ENCODE measurements around the gene ADAMTSL3.

DNA sequence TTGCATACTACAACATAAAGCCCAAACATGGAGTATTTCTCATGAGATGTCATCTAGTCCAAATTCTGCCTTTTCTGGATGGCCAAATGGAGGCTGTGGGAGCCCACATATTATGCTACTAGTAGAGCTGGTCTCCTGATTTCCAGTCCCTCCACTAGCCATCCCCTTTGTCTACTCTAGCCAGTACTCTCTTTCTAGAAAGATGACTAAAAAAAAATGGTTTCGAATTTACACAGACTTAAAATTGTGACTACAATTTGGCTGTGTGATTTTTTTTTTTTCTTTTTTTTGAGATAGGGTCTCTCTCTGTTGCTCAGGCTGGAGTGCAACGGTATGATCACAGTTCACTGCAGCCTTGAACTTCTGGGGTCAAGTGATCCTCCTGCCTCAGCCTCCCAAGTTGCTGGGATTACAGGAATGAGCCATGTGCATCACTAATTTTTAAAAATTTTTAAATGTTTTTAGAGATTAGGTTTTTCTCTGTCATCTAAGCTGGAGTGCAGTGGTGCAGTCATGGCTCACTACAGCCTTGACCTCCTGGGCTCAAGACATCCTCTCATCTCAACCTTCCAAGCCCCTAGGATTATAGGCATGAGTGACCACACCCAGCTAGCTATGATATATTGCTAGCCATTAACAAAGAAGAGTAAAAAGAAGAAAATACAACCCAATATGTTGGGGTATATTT lies 273.9 kb downstream of the ADAMTSL3 start:
- TF ChIP-seq CTCF (IDR thresholded peaks at IDR 0.05) (no peak), POLR2A (IDR thresholded peaks at IDR 0.05) (no peak)
